Cardiac atrium fibroblast (primary cell): ENCODE data around the gene RAD1. TPM values are rescaled to one million over a fixed set of nuclear protein-coding genes. Genes with fewer than 3 reads are reported as not detected.

Experiments used
- total RNA-seq: library from RNA; depleted of rRNA; stranded (reverse); fragments of >200 nt; gene quantifications from 2 replicates; pipeline ENCODE4 v1.2.3, GENCODE V29; 2015

Gene RAD1, protein sequence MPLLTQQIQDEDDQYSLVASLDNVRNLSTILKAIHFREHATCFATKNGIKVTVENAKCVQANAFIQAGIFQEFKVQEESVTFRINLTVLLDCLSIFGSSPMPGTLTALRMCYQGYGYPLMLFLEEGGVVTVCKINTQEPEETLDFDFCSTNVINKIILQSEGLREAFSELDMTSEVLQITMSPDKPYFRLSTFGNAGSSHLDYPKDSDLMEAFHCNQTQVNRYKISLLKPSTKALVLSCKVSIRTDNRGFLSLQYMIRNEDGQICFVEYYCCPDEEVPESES
- 13.4 and 16.0 TPM in 2 replicates for total RNA-seq

DNA sequence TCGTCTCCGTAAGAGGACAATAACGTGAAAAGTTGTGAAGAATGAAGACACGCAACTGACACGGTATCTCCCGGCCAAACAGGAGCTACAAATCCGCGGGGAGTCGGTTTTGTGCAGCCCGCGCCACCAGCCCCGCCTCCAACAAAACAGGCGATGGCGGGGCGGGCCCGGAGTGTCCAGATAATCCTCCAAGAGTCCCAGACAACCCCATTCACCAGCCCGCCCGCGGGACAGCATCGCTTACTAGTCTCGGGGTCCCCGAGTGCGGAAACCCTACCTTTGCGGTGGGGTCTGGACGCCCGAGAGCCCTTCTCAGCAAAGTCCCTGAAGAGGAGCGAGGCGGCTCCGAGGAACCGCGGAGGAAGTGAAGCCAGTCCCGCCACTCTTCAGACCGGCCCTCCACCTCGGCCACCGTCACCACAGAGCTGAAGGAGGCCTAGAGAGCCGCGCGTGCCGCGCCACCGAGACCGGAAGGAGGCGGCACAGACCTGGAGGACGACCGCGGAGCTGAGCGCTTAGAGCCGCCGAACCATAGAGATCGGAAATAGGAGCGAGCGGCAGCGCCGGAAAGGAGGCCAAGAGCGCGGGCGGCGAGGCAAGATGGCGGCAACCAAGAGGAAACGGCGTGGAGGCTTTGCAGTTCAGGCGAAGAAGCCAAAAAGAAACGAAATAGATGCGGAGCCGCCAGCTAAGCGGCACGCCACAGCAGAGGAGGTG lies at the start of gene RAD1, which contains the start of gene BRIX1:
Gene RAD1, minus strand, starts transcription at position 366 of the 717 bp plus-strand sequence. CDS start 612 bp downstream, outside the sequence.
Gene BRIX1, plus strand, starts transcription at position 573 of the 717 bp plus-strand sequence. Its CDS starts 28 bp downstream, at position 601.

DNA sequence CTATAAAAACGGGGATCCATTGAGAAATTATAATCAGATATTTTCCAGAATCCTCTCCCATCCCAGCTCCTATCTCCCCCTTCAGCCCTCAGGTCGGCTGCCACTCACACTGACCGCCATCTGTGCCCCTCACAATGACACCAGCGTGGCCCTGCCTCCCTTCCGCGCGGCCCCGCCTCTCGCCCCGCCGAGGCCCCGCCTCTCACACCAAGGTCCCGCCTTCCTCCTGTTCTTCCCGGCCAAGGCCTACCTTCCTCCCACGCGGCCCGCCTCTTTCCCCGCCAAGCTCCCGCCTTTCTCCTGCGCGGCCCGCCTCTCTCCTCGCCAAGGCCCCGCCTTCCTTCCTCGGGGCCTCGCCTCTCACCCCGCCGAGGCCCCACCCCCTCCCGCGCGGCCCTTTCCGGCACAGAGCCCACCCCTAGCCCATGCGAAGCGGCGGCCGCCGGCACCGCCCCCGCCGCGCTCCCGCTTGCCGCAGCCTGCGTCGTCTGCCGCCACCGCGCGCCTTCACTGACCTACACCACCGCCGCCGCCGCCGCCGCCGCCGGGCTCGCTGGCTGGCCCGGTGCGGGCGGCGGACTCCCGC lies 13.9 kb upstream of the RAD1 start, which contains the start of gene DNAJC21:
Gene DNAJC21, plus strand, starts transcription at position 426 of the 586 bp plus-strand sequence. CDS start 261 bp downstream, outside the sequence.

Other genes with a start within 250 kb of the RAD1 start
- gene TTC23L, start 76.3 kb downstream of the RAD1 start, total RNA-seq, result 2.1 TPM in 1 of 2 replicates, not detected in the other
- gene BRIX1, start 207 bp upstream of the RAD1 start, total RNA-seq, result 10.1 and 14.9 TPM in 2 replicates
- 9.7 and 10.3 TPM in 2 replicates for gene DNAJC21, start 14.1 kb upstream of the RAD1 start, total RNA-seq
- not detected in 2 replicates for gene AGXT2, start 132.4 kb upstream of the RAD1 start, total RNA-seq